Muscle of back (tissue), 10 donors: ENCODE data around the gene SHMT2. TPM values are rescaled to one million over a fixed set of nuclear protein-coding genes. Genes with fewer than 3 reads are reported as not detected.

Experiments used
- polyA plus RNA-seq, 10 donors: library from polyadenylated mRNA; unstranded; fragments of 120-200 nt; gene quantifications; one replicate each; pipeline ENCODE4 v1.2.1, GENCODE V29; 2013; ENCODE audit not compliant: insufficient read length in 10 of 10

The SHMT2 gene
- polyA plus RNA-seq, 10 donors, result 50.2 to 76.8 (median 63.3) TPM

Other genes with a start within 250 kb of the SHMT2 start
- gene ZBTB39, start 223.2 kb upstream of the SHMT2 start, polyA plus RNA-seq, result 1 to 10 TPM; 4.6 to 7.0 (median 5.7) TPM
- gene TAC3, start 213.2 kb upstream of the SHMT2 start, polyA plus RNA-seq, result under 1 TPM in 4 of 10 donors, not detected in 6; 0.24 to 0.75 (median 0.52) TPM
- gene MYO1A, start 179.6 kb upstream of the SHMT2 start, polyA plus RNA-seq, result under 1 TPM in 6 of 10 donors, not detected in 4; 0.11 to 0.71 (median 0.33) TPM
- gene NEMP1, start 150.9 kb upstream of the SHMT2 start, polyA plus RNA-seq, result 10 to 100 TPM; 13.5 to 26.0 (median 17.5) TPM
- gene NAB2, start 140.6 kb upstream of the SHMT2 start, polyA plus RNA-seq, result 10 to 100 TPM; 23.9 to 40.1 (median 30.4) TPM
- gene STAT6, start 118.3 kb upstream of the SHMT2 start, polyA plus RNA-seq, result 10 to 100 TPM; 32.6 to 53.5 (median 40.8) TPM
- 100 to 1,000 TPM in 9 of 10 donors, 10 to 100 TPM in 1; 95.2 to 226 (median 134) TPM for gene LRP1, start 101.2 kb upstream of the SHMT2 start, polyA plus RNA-seq
- 1 to 10 TPM in 3 of 10 donors, under 1 TPM in 6, not detected in 1; 0.47 to 1.1 (median 0.92) TPM for gene LRP1-AS, start 82.1 kb upstream of the SHMT2 start, polyA plus RNA-seq
- 1 to 10 TPM; 1.7 to 5.1 (median 2.1) TPM for gene NXPH4, start 12.9 kb upstream of the SHMT2 start, polyA plus RNA-seq
- 100 to 1,000 TPM; 248 to 457 (median 368) TPM for gene STAC3, start 21.5 kb downstream of the SHMT2 start, polyA plus RNA-seq
- gene R3HDM2, start 201.3 kb downstream of the SHMT2 start, polyA plus RNA-seq, result 10 to 100 TPM; 33.2 to 59.4 (median 49.1) TPM
- under 1 TPM in 8 of 10 donors, not detected in 2; 0.12 to 0.42 (median 0.20) TPM for gene INHBC, start 205.1 kb downstream of the SHMT2 start, polyA plus RNA-seq
- gene INHBE, start 225.6 kb downstream of the SHMT2 start, polyA plus RNA-seq, result 1 to 10 TPM in 9 of 10 donors, under 1 TPM in 1; 0.83 to 4.6 (median 2.3) TPM
- gene GLI1, start 230.1 kb downstream of the SHMT2 start, polyA plus RNA-seq, result 10 to 100 TPM in 5 of 10 donors, 1 to 10 TPM in 5; 6.4 to 18.4 (median 10.7) TPM